OCI-LY3 (cell line): ENCODE results near the gene SLC22A8.

Experiments
- EZH2phosphoT487 ChIP-seq: fragments of 200-600 bp; shearing (Covaris generic); IDR thresholded peaks from 2 replicates; pipeline ENCODE4 v1.6.1; 2018; ENCODE audit warnings: antibody characterized with exemption, mixed run types, low read depth
- TF ChIP-seq, protein P1 (sequence below): fragments of 200-600, 300-600 bp; sonication (generic); IDR thresholded peaks from 2 replicates; pipeline ENCODE4 v1.5.1; 2014; ENCODE audit warnings: antibody characterized with exemption, low read length, low read depth

DNA sequence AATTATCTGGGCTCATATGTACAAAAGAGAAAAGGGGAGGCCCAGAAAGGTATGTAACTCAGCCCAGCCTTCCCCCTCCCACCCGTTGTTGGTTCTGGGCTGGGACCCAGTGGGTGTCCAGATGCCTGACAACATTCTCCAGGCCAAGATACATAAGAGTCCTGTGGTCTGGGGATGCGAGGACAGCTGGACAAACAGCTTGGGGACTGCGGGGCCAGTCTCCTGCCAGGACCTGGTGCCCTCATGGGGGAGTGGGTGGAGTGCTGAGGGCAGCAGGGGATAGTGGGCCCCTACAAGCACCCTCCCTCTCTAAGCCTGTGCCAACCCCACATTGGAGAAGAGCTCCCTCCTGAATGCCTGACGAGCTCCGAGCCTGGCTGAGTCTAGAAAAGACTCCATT lies 27.4 kb downstream of the SLC22A8 start:
- TF ChIP-seq, protein P1, sequence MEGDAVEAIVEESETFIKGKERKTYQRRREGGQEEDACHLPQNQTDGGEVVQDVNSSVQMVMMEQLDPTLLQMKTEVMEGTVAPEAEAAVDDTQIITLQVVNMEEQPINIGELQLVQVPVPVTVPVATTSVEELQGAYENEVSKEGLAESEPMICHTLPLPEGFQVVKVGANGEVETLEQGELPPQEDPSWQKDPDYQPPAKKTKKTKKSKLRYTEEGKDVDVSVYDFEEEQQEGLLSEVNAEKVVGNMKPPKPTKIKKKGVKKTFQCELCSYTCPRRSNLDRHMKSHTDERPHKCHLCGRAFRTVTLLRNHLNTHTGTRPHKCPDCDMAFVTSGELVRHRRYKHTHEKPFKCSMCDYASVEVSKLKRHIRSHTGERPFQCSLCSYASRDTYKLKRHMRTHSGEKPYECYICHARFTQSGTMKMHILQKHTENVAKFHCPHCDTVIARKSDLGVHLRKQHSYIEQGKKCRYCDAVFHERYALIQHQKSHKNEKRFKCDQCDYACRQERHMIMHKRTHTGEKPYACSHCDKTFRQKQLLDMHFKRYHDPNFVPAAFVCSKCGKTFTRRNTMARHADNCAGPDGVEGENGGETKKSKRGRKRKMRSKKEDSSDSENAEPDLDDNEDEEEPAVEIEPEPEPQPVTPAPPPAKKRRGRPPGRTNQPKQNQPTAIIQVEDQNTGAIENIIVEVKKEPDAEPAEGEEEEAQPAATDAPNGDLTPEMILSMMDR: no peak
- TF ChIP-seq EZH2phosphoT487: no peak
